COR-L47 (cell line): ENCODE measurements around the gene ELAVL3.
"Not testable (repeated sequence)": the region's sequence is repeated elsewhere in the genome, so short reads cannot be mapped to it uniquely, and the experiment has no call there.

Experiments used
- DNase-seq: peaks from one replicate; lab custom pipeline; 2025; lab: John Stamatoyannopoulos, UW

The ELAVL3 gene

GRCh38 chr19:11458912-11459311 lies 21.9 kb downstream of the ELAVL3 start:
- not testable (repeated sequence) for DNase-seq

DNA sequence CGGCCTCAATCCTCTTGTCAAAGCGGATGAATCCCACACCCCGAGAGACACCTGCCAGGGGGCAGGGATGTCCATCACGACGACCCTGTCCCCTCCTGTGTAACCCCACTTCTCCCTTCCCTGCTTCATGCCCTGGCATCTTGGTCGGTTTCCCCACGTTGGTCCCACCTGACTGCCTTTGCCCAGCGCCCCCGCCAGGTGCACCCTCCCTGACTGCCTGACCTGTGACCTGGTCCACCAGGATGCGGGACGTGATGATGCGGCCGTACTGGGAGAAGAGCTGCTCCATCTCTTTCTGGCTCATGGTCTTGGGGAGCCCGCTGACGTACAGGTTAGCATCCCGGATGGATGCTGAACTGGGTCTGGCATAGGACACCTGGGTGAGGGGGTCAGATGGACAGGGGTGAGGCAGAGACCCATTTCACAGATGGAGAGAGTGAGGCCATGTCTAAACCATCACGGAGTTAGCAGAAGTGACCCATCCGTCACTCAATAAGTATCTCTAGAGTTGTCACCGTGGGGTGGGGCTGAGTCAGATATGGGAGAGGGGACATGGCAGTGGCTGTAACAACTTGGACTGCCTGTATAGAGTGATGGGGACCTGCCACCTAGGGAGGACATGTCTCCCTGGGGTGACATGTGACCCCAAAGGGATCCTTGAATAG lies 22.5 kb downstream of the ELAVL3 start:
- no peak for DNase-seq

DNA sequence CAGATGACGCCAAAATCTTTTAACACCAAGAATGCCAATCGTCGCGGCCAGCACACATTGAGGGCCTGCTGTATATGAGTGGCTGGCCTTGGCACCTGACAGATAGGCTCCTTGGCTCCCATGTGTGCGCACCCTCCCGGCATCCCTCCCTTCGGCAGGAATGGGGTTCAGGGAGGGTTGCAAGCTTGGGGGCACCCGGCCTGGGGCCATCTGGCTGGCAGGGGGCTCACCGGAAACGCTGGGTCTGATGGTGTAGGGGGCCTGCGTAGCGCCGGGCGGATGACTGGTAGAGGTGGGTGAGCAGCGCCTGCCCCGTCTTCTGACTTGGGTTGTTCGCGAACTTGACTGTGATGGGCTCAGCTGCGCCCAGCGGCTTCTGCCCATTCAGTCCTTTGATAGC lies 23.0 kb downstream of the ELAVL3 start:
- no peak for DNase-seq

- DNase-seq, result no peak
These were observed 23.7 kb downstream of the ELAVL3 start for GRCh38 chr19:11457115-11457514.

DNA sequence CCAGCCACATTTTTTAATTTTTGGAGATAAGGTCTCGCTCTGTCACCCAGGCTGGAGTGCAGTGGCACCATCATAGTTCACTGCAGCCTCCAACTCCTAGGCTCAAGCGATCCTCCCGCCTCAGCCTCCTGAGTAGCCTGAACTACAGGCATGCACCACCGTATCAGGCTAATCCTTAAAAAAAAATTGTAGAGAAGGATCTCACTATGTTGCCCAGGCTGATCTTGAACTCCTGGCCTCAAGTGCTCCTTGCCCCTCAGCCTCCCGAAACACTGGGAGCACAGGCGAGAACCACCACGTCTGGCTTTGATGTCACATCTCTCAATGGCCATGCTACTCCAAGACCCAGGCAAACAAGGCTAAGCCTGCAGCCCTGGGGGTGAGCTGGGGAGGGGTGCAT lies 24.2 kb downstream of the ELAVL3 start:
- no peak for DNase-seq

- DNase-seq, result not testable (repeated sequence)
These were observed 25.7 kb downstream of the ELAVL3 start for GRCh38 chr19:11455233-11455554.

- DNase-seq, result no peak
These were observed 27.1 kb downstream of the ELAVL3 start for GRCh38 chr19:11453468-11454341.

DNA sequence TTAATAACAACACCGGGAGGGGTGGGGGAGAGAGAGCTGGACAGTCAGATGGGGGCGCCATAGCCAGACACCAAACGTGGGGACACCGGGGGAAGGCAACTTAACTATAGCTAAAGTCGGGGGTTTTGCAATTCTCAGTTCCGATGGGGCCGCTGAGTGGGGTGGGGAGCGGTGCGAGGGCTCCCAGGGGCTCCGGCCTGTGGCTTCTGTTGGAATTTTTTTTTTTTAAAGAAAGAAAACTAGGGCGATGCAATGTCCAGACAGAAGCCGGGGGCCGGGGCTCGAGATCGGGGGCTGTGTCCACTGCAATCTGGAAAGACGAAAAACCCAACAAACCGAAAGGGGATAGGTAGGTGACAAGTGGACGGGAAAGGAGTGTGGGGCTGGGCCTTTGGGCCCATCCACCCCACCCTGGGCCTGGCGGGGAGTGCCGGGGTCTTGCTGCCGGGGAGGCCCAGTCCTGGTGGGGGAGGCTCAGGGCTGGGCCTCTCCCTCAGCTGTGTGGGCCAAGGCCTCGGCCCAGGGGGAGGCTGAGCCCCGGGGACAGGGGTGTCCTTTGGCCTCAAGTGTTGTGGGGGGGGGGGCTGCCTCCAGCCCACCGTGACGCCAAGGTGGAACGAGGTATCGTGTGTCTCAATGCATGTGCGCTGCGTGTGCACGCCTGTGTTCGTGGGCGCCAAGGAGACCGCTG lies 28.1 kb downstream of the ELAVL3 start:
- DNase-seq, result no peak

DNA sequence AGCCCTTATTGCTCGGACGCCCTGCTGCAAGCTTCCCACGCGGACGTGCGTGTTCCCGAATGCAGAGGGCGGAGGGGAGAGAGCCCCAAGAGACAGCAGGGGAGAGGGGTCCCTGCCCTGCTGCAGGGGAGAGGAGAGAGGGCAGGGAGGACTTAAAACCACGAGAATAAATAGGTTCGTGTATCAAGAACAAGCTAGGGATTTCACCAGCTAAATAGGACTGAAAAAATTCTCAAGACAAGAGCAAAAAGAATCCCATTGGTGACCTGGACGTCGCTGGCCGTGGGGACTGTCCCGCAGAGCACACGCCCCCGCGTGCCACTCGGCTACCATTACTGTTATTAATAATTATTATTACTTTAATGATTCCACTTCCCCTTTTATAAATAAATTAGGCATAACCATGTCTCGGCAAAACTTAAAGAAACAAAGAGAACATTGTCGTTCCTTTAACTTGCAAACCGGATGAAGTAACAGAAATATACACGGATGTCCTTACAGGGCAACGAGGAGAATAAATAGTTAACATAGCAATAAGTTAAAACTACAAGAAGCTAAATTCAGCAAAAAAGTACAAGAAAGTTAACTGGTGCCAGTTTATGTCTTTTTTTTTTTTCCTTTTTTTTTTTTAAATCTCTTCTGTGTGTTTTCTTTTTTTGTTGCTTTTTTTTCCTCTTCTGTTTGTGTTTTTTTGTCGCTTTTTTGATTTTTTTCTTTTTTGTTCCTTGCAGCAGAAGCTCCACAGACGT lies 28.8 kb downstream of the ELAVL3 start:
- no peak for DNase-seq

- DNase-seq, result no peak
These were observed 29.4 kb downstream of the ELAVL3 start for GRCh38 chr19:11451327-11451870.

DNA sequence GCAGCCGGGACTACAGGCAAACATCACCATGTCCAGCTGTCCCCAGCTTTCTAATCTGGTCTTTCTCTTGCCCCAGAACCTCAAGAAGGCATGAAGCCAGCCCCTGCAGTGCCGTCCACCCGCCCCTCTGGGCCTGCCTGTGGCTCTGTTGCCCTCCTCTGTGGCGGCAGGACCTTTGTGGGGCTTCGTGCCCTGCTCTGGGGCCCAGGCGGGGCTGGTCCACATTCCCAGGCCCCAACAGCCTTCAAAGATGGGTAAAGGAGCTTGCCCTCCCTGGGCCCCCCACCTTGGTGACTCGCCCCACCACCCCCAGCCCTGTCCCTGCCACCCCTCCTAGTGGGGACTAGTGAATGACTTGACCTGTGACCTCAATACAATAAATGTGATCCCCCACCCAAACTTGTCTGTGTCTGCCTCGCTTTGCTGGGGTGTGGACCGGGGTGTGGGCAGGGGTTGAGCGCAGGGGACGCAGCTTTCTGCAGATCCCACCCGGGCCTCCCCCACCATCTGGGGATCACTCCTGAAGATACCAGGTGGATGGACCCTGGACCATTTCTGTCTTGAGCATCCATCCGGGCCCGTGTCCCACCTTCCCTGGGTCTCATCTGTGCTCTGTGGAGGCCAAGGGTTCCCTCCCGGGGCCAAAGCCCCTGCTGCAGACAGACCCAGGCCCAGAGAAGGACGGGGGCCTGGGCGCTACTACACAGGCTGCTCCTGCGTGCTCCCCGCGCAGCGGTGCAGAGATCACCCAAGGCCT lies 30.1 kb downstream of the ELAVL3 start:
- DNase-seq, result no peak

DNA sequence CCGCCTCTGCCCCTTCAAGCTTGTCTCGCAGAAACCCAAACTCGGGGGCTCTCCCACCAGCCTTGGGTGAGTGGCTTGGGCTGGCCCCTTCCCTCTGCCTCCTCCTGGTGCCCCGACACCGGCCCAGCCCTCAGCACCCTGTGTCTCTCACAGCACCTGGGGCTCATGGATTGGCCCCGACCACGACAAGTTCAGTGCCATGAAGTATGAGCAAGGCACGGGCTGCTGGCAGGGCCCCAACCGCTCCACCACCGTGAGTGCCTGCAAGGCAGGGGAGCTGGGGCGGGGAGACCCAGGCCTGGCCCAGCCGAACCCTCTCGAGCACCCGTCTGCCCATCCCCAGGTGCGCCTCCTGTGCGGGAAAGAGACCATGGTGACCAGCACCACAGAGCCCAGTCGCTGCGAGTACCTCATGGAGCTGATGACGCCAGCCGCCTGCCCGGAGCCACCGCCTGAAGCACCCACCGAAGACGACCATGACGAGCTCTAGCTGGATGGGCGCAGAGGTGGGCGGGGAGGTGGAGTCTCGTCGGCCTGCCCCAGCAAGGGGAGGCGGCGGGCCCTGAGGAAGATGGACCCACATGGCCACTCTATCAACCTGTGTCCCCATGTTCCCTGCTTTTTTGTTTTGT lies 31.8 kb downstream of the ELAVL3 start:
- DNase-seq, result no peak

- DNase-seq, result no peak
These were observed 32.4 kb downstream of the ELAVL3 start for GRCh38 chr19:11448410-11448809.

DNA sequence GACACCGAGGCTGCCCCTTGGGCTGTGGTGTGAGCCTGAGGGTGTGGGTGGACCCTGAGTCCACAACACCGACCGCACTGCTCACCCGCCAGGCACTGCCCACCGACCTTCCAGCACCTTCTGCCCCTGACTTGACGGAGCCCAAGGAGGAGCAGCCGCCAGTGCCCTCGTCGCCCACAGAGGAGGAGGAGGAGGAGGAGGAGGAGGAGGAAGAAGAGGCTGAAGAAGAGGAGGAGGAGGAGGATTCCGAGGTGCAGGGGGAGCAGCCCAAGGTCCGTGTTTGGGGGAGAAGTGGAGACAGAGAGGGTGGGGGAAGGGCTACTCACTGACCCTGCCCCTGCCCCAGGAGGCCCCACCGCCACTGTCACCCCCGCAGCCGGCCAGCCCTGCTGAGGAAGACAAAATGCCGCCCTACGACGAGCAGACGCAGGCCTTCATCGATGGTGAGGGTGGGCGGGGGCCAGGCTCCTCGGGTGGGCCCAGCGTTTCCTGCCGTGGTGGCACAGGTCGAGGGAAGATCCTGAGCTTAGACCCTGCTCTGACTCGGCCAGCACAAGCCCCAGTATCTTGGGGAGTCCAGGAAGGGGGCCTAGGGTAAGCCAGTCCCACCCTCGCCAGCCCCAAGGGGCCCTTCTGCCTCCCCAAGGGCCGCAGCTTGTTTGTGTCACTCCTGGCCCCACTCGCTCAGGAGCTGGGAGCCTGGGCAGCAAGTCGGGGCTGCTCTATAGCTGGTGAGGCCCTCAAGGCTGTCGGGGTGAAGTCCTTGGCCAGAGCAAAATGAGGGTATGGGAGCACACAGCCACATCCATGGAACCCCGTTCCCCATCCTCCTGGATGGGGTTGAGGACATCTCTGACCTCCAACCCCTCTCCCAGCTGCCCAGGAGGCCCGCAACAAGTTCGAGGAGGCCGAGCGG lies 33.2 kb downstream of the ELAVL3 start:
- DNase-seq, result no peak

GRCh38 chr19:11446652-11447301 lies 34.1 kb downstream of the ELAVL3 start:
- DNase-seq, result peak; percentile 22

DNA sequence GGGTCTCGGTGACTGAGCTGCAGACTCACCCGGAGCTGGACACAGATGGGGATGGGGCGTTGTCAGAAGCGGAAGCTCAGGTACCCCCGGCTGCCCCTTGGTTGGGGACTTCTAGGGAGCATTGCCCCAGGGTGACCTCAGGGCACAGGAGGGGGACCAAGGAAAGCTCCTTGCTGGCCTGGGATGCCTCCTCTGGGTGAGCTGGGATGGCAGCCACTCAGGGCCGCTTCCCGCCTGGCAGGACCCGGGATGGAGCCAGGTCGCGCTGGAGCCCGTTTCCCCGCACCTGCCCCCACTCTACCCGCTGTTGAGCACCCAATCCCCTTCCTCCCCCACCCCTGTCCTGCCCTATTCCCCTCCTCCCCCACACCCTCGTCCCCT lies 34.6 kb downstream of the ELAVL3 start:
- DNase-seq, result no peak

DNA sequence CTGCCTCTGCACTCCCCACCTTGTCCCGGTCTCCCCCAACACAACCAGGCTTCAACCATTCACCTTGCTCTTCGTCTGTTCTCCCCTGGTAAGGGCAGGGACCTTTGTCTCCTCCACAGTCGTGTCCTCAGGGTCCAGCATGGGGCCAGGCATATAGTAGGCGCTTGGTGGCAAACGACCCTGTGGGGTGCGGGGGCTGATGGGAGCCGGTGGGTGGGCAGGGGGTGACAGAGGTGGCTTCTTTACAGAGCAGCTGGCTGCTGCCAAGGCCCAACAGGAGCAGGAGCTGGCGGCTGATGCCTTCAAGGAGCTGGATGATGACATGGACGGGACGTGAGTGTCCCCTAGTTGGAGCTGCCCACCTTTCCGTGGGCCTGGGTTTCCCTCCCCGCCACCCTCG lies 35.7 kb downstream of the ELAVL3 start:
- DNase-seq, result no peak

GRCh38 chr19:11444059-11444458 lies 36.8 kb downstream of the ELAVL3 start:
- DNase-seq, result no peak

- no peak for DNase-seq
These were observed 42.9 kb downstream of the ELAVL3 start for GRCh38 chr19:11437955-11438354.
